Smooth muscle cell of the brain vasculature (primary cell): ENCODE data around the gene TRHDE.
"Not testable (repeated sequence)": the region's sequence is repeated elsewhere in the genome, so short reads cannot be mapped to it uniquely, and the experiment has no call there.

ENCODE experiments used
- DNase-seq: peaks from one replicate; pipeline ENCODE4 v3.0.0-alpha.2; 2012; ENCODE audit warnings: low read depth, low spot score

Gene TRHDE

GRCh38 chr12:72510772-72511171 lies 238.6 kb downstream of the TRHDE start:
- DNase-seq = no peak

GRCh38 chr12:72511498-72511897 lies 239.3 kb downstream of the TRHDE start:
- no peak for DNase-seq

- DNase-seq = peak; percentile 21
Measured at GRCh38 chr12:72511906-72512305, 239.7 kb downstream of the TRHDE start.

DNA sequence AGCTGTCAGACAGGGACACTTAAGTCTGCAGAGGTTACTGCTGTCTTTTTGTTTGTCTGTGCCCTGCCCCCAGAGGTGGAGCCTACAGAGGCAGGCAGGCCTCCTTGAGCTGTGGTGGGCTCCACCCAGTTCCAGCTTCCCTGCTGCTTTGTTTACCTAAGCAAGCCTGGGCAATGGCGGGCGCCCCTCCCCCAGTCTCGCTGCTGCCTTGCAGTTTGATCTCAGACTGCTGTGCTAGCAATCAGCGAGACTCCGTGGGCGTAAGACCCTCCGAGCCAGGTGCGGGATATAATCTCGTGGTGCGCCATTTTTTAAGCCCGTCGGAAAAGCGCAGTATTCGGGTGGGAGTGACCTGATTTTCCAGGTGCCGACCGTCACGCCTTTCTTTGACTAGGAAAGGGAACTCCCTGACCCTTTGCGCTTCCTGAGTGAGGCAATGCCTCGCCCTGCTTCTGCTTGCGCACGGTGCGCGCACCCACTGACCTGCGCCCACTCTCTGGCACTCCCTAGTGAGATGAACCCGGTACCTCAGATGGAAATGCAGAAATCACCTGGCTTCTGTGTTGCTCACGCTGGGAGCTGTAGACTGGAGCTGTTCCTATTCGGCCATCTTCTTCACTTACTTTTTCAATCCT lies 248.0 kb downstream of the TRHDE start:
- DNase-seq = not testable (repeated sequence)

- DNase-seq = no peak
Measured at GRCh38 chr12:72521326-72521725, 249.2 kb downstream of the TRHDE start.

DNA sequence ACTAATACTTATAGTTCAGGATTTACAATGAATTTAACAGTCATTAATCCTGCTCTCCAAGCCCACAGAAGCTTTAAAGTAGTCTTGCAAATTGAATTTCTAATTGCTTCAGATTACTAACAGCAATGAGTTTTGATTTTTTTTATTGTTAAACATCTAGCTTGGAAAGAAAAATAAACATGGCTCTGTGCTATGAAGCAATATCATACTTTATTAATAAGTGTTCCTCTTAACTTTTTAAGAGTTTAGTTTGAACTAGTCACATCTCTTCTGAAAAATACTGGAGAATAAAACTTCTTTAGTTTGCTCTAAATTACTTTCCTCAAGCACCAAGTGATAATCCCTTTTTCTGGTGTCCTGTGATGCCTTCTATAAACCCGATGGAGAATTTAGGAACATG lies 250.2 kb downstream of the TRHDE start:
- no peak for DNase-seq

- no peak for DNase-seq
Measured at GRCh38 chr12:72523754-72524153, 251.6 kb downstream of the TRHDE start.

GRCh38 chr12:72535212-72535990 lies 263.2 kb downstream of the TRHDE start:
- DNase-seq = no peak

DNA sequence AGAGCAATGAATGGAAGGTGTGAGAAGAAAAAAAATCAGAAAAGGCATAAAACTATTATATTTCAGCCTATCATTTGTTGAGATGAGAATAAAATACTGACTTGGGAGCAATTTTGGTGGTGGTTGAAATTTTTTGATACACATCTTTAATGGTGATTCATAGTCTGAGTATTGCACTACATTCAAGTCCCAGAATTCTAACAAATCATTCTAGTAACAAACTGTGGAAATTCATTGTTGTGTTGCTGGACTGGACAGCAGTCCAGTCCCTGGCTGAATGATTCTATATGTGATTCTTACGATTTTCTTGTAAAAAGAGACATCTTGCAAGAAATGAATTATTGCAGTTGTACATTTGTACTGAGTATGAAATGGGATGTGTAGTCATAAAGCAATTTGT lies 268.6 kb downstream of the TRHDE start:
- DNase-seq = no peak

GRCh38 chr12:72543777-72544467 lies 271.8 kb downstream of the TRHDE start:
- DNase-seq = no peak

- no peak for DNase-seq
Measured at GRCh38 chr12:72546106-72546505, 273.9 kb downstream of the TRHDE start.

GRCh38 chr12:72547573-72547972 lies 275.4 kb downstream of the TRHDE start:
- DNase-seq = no peak

- DNase-seq = no peak
Measured at GRCh38 chr12:72549184-72549583, 277.0 kb downstream of the TRHDE start.

DNA sequence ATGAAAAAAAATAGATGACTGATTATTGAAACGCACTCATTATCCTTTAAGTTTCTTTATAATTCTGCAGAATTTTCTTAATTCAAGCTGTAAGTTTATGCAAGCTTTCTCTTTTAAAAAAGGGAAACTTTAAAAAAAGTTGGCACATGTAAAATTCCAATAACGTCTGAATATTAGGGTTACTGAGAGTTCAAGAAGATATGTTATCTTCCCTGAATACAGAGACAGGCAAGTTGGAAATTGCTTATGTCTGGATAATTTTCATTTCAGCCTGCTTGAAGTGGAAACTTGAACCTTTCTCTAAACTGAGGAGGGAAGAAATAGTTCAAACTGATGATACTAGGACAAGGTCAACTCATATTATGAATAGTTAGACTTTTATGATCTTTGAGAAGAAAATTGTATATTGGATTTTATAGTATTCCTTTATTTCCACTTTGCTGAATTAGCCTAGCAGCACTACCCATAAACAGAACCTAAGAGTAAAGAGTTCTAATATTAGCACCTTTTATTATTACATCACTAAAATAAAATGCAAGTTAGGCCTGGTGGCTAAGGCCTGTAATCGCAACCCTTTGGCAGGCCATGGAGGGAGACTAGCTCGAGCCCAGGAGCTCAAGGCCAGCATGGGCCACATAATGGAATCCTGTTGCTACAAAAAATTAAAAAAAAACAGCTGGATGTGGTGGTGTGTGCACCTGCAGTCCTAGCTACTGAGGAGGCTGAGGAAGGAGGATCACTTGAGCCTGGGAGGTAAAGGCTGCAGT lies 288.0 kb downstream of the TRHDE start:
- no peak for DNase-seq

- DNase-seq = no peak
Measured at GRCh38 chr12:72570601-72571000, 298.4 kb downstream of the TRHDE start.

DNA sequence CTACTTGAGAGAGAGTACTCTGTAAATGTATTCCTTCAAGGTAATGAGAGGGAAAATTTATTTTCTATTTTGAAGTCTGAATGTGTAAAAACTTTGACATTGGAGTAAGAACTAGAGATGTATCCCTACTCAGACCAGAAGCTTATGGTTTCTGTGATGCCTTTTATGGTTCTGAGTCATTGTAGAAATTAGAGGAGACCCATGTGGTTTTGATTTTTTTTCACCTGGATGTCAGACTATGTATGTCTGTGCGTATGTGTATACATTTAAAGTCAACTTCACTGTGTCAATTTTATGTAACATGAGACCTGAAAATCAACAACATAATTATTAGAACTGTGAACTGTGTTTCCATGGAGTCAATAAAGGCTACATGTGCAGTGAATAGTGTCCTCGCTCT lies 302.0 kb downstream of the TRHDE start:
- no peak for DNase-seq

- no peak for DNase-seq
Measured at GRCh38 chr12:72578327-72578726, 306.2 kb downstream of the TRHDE start.

GRCh38 chr12:72586456-72586855 lies 314.3 kb downstream of the TRHDE start:
- no peak for DNase-seq

DNA sequence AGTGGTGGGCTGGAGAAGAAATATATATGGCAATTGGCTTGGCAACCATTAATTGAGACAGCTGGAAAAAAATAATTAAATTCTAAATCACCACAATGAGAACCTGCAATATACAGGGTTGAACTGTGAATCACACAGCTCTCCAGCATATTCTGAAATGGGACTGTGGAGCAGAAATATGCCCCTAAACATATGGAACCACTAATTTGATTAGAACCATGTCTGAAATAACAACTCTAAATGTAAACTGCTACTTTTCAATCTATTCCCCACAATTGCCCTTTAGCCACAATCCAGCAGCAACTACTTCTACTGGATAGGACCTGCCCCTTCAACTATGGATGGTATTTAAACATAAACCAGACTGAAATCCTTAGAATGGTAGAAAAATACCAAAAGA lies 330.4 kb downstream of the TRHDE start:
- no peak for DNase-seq

DNA sequence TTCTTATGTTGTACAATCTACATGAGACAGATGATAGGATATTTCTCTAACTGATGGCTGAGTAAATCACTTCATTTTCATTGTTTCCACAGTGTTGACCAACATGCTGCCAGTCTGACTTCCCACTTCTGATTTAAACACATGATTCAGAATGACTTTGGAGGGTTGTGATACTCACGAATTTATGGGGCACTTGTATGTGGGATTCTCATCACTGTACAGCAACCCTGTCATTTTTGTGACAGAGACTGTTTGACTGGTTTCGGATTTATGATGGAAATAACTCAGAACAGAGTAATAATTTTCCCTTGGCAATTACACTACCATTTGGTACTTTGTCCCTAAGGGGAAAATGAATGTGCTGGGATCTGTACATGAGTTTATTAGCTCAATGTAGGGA lies 333.8 kb downstream of the TRHDE start:
- DNase-seq = no peak

GRCh38 chr12:72610342-72610741 lies 338.2 kb downstream of the TRHDE start:
- DNase-seq = no peak

GRCh38 chr12:72610854-72611358 lies 338.7 kb downstream of the TRHDE start:
- DNase-seq = no peak
